Hepatocyte (in vitro differentiated cells): Measurements from ENCODE around the gene LSM14A.
"Not testable (repeated sequence)": the region's sequence is repeated elsewhere in the genome, so short reads cannot be mapped to it uniquely, and the experiment has no call there.

ENCODE experiments used
- EZH2 ChIP-seq: fragments of 200-600 bp; sonication (generic); IDR thresholded peaks from 2 replicates; pipeline ENCODE4 v1.6.1; 2016; ENCODE audit warnings: antibody characterized with exemption, mild to moderate bottlenecking, borderline replicate concordance
- EZH2phosphoT487 ChIP-seq: fragments of 200-600 bp; sonication (generic); IDR thresholded peaks from one replicate; pipeline ENCODE4 v1.6.1; 2018; ENCODE audit warnings: antibody characterized with exemption, mild to moderate bottlenecking, low read depth, moderate library complexity; ENCODE audit not compliant: unreplicated experiment, severe bottlenecking
- TF ChIP-seq, protein P1 (sequence below): fragments of 200-600 bp; sonication (generic); IDR thresholded peaks from 2 replicates; pipeline ENCODE4 v1.5.1; 2016; ENCODE audit warnings: antibody characterized with exemption, mild to moderate bottlenecking; ENCODE audit not compliant: poor library complexity

DNA sequence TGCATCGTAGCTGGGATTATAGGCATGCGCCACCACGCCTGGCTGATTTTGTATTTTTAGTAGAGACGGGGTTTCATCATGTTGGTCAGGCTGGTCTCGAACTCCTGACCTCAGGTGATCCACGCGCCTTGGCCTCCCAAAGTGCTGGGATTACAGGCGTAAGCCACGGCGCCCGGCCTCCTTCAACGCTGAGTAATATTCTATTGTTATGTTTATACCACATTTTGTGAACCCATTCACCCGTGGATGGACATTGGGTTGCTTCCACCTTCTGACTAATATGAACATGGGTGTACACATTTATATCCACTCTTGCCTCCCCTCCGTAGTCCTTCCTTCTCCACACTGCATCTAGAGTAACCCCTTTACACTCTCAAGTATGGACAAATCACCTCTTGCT lies 80.9 kb downstream of the LSM14A start:
- TF ChIP-seq, protein P1, sequence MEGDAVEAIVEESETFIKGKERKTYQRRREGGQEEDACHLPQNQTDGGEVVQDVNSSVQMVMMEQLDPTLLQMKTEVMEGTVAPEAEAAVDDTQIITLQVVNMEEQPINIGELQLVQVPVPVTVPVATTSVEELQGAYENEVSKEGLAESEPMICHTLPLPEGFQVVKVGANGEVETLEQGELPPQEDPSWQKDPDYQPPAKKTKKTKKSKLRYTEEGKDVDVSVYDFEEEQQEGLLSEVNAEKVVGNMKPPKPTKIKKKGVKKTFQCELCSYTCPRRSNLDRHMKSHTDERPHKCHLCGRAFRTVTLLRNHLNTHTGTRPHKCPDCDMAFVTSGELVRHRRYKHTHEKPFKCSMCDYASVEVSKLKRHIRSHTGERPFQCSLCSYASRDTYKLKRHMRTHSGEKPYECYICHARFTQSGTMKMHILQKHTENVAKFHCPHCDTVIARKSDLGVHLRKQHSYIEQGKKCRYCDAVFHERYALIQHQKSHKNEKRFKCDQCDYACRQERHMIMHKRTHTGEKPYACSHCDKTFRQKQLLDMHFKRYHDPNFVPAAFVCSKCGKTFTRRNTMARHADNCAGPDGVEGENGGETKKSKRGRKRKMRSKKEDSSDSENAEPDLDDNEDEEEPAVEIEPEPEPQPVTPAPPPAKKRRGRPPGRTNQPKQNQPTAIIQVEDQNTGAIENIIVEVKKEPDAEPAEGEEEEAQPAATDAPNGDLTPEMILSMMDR = not testable (repeated sequence)
- not testable (repeated sequence) for TF ChIP-seq EZH2, EZH2phosphoT487
